Stimulated activated CD8-positive, alpha-beta memory T cell treated with anti-CD3 and anti-CD28 coated beads, Interleukin-12 subunit alpha, Interleukin-12 subunit beta, amount 100 ng/mL, for 4 hours (primary cell): ENCODE measurements around the gene RRH.

Experiments used
- DNase-seq: peaks from one replicate; pipeline ENCODE4 v3.0.0-alpha.2; 2020; ENCODE audit warnings: low read depth

The RRH gene

GRCh38 chr4:109887071-109887470 is 59.3 kb downstream of the RRH start:
- no peak for DNase-seq

GRCh38 chr4:109890076-109890475 is 62.3 kb downstream of the RRH start:
- DNase-seq: no peak
